Measurements from ENCODE around the gene ST6GALNAC2. TPM values are rescaled to one million over a fixed set of nuclear protein-coding genes. Genes with fewer than 3 reads are reported as not detected.

ST6GALNAC2 gene
- total RNA-seq, 4 donors from 2014 or later = 1.4 to 4.4 (median 1.6) TPM; not detected in 1

DNA sequence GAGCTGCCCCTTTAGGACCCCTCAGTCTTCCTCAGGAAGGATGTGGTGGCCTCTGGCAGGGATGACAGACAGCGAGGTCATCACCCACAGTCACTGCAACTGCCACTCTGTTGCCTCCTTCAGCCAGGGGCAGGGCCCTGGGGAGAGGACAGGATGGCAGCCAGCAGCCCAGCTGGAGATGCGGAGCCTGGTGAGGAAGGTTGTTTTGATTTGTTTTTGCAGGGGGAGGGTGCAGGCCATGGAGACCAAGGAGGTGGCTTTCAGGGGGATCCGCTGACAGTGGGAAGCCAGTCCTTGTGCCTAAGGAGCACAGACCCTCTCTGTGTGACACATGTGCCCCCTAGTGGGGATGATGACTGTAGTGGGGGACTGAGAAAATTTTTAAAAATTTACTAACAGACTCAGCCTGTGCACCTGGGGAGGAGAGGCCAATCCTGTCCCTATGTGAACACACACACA, 38.4 kb downstream of the ST6GALNAC2 start:
- TF ChIP-seq POLR2AphosphoS5 (IDR thresholded peaks at IDR 0.05) (no peak), EP300 (IDR thresholded peaks at IDR 0.05; ENCODE audit: low read depth) (no peak), CTCF (IDR thresholded peaks at IDR 0.05) (peak; percentile 54 to 69 (median 58)), POLR2A (IDR thresholded peaks at IDR 0.05) (no peak)
- H3K27me3 ChIP-seq = peaks cover 10% of the 10 kb centered on the region
- intact Hi-C loops (cut with DNase I; ENCODE audit: low total_unique reads) = no loop called here
- no peaks in the 10 kb centered on the region for H3K36me3 ChIP-seq
- DNase-seq = peak; percentile 67
- no peak overlapping the region for H3K4me3 ChIP-seq
- no peak overlapping the region for H3K27ac ChIP-seq
- H3K9me3 ChIP-seq = no peaks in the 10 kb centered on the region
- in situ Hi-C loops (cut with MboI; ENCODE audit: low pct_ligation_motif_present in 1 of 4, low pct_unique_long_range_greater_than_20kb in 1 of 4, low sequenced_read_pairs in 3 of 4) = loop anchor here in 1 of 4 donors (25.0 kb wide), 1 partner anchor 165 kb away; the partner anchor contains the start of gene MXRA7
- H3K4me1 ChIP-seq = peaks cover 8 to 25% (median 13%) of the 10 kb centered on the region in 4 donors
- 53 to 67% methylated on average over 1 to 3 of the region's 3 CpGs for WGBS, 2 donors (ENCODE audit: low coverage in 1 of 2)

GRCh38 chr17:76546556-76547182, 39.0 kb downstream of the ST6GALNAC2 start:
- 57 to 64% methylated on average over 6 to 11 of the region's 11 CpGs for WGBS, 2 donors (ENCODE audit: low coverage in 1 of 2)
- intact Hi-C loops (cut with DNase I; ENCODE audit: low total_unique reads) (no loop called here), in situ Hi-C loops (cut with MboI; ENCODE audit: low pct_ligation_motif_present in 1 of 4, low pct_unique_long_range_greater_than_20kb in 1 of 4, low sequenced_read_pairs in 3 of 4) (loop anchor here in 1 of 4 donors (25.0 kb wide), 1 partner anchor 166 kb away; the partner anchor contains the start of gene MXRA7)
- no peak for TF ChIP-seq CTCF (IDR thresholded peaks at IDR 0.05)
- TF ChIP-seq POLR2AphosphoS5 (IDR thresholded peaks at IDR 0.05) = no peak
- TF ChIP-seq POLR2A (IDR thresholded peaks at IDR 0.05) = no peak
- TF ChIP-seq EP300 (IDR thresholded peaks at IDR 0.05; ENCODE audit: low read depth) = no peak
- DNase-seq = no peak
- H3K9me3 ChIP-seq = no peaks in the 10 kb centered on the region
- peaks cover 8 to 25% (median 13%) of the 10 kb centered on the region in 4 donors for H3K4me1 ChIP-seq
- no peaks in the 10 kb centered on the region for H3K36me3 ChIP-seq
- no peak overlapping the region for H3K27ac ChIP-seq
- no peak overlapping the region for H3K4me3 ChIP-seq
- peaks cover 10% of the 10 kb centered on the region for H3K27me3 ChIP-seq

DNA sequence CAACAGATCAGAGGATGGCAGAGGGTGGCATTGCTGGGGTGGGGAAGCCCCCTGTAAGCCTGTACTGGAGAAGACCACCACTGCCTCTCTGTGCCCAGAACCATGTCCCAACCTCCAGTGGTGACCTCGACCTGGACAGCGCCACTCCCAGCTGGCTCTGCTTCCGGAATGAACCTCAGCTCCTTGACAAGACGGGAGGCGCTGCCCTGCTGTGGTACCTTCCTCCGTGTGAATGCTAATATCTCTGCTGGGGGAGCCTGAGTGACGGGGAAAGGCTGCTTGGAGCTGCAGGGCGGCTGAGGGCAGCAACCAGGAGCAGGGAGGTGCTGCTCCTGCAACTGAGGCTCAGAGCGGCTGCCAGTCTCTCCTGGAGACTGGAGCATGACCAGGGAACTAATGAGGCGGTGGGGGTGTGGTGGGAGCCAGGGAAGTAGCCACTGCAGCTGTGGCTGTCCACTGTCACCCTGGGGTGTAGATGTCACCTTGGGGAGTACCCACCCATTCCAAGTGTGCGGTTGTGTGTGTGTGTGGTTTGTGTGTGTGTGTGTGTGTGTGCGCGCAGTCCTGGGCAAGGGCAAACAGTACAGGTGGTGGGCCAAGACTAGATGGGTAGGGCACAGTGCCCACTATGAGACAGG, 39.6 kb downstream of the ST6GALNAC2 start:
- intact Hi-C loops (cut with DNase I; ENCODE audit: low total_unique reads) = no loop called here

More for the DNA sequence above, 39.6 kb downstream of the ST6GALNAC2 start:
- Histone ChIP-seq H3K36me3 (no peaks in the 10 kb centered on the region), H3K9me3 (no peaks in the 10 kb centered on the region), H3K4me1 (peaks cover 8 to 25% (median 14%) of the 10 kb centered on the region in 4 donors), H3K27me3 (peaks cover 10% of the 10 kb centered on the region), H3K4me3 (no peak overlapping the region), H3K27ac (no peak overlapping the region)
- DNase-seq = no peak
- in situ Hi-C loops (cut with MboI; ENCODE audit: low pct_ligation_motif_present in 1 of 4, low pct_unique_long_range_greater_than_20kb in 1 of 4, low sequenced_read_pairs in 3 of 4) = loop anchor here in 1 of 4 donors (25.0 kb wide), 1 partner anchor 166 kb away; the partner anchor contains the start of gene MXRA7
- no peak for TF ChIP-seq CTCF (IDR thresholded peaks at IDR 0.05)
- TF ChIP-seq EP300 (IDR thresholded peaks at IDR 0.05; ENCODE audit: low read depth) = no peak
- no peak for TF ChIP-seq POLR2AphosphoS5 (IDR thresholded peaks at IDR 0.05)
- TF ChIP-seq POLR2A (IDR thresholded peaks at IDR 0.05) = no peak
- 73% methylated on average over 10 of the region's 13 CpGs; no CpG with 5 or more reads in 1 of the 2 donors for whole genome bisulfite sequencing, 2 donors (ENCODE audit: low coverage in 1 of 2)
